Prostate gland (tissue), 2 donors: Measurements from ENCODE around the gene PTPN23. TPM values are rescaled to one million over a fixed set of nuclear protein-coding genes. Genes with fewer than 3 reads are reported as not detected.

Experiments
- DNase-seq: peaks from one replicate; pipeline ENCODE4 v3.0.0-alpha.2; 2019; ENCODE audit warnings: low spot score
- H3K27ac ChIP-seq, 2 donors: fragments of 200-600 bp; sonication (generic); 2 replicates each; pipeline ENCODE4 v1.5.1; 2017 to 2019
- H3K27me3 ChIP-seq: fragments of 200-600 bp; sonication (generic); replicated peaks from 2 replicates; pipeline ENCODE4 v1.5.1; 2019; ENCODE audit not compliant: insufficient read depth
- H3K36me3 ChIP-seq, 2 donors: fragments of 200-600 bp; sonication (generic); 1 replicate in 1 of 2; 2 replicates in 1 of 2; pipeline versions ENCODE4 v1.5.1 to v1.8.1; 2017 to 2019
- H3K4me1 ChIP-seq: fragments of 200-600 bp; sonication (generic); replicated peaks from 2 replicates; pipeline ENCODE4 v1.5.1; 2019
- H3K4me3 ChIP-seq, 2 donors: fragments of 200-600 bp; sonication (generic); 2 replicates each; pipeline ENCODE4 v1.5.1; 2017 to 2019
- H3K9me3 ChIP-seq: fragments of 200-600 bp; sonication (generic); 2 replicates; pipeline ENCODE4 v1.5.1; 2017
- CTCF ChIP-seq, 4 experiments: fragments of 200-600 bp in 2 of 4; fragments of 450-650 bp in 2 of 4; sonication (generic) in 2 of 4; IDR thresholded peaks; 1 replicate in 3 of 4; 2 replicates in 1 of 4; pipeline ENCODE4 v1.5.1; 2016 to 2019; ENCODE audit warnings: antibody characterized with exemption in 4 of 4, mild to moderate bottlenecking in 2 of 4, moderate library complexity in 2 of 4
- POLR2A ChIP-seq: fragments of 450-650 bp; IDR thresholded peaks from one replicate; pipeline ENCODE4 v1.6.1; 2016; ENCODE audit warnings: antibody characterized with exemption, mild to moderate bottlenecking
- POLR2AphosphoS5 ChIP-seq: sonication (generic); formaldehyde crosslinking; IDR thresholded peaks from one replicate; pipeline ENCODE4 v1.6.1; 2017; ENCODE audit warnings: antibody characterized with exemption
- WGBS: methylation state at CpG from one replicate; pipeline ENCODE4 v1.1.5; 2018; 5-methylcytosine and 5-hydroxymethylcytosine counted together
- intact Hi-C: fragments of 100-400 bp; cut with DNase I; formaldehyde crosslinking; loops from one replicate; pipeline ENCODE4 v1.14.2; 2022
- total RNA-seq, 2 donors: library from RNA; depleted of rRNA; stranded (reverse); fragments of >200 nt; gene quantifications; one replicate each; pipeline ENCODE4 v1.1.0, GENCODE V29; 2016

PTPN23 gene
- total RNA-seq, 2 donors from 2014 or later: 31.7 to 47.4 TPM

DNA sequence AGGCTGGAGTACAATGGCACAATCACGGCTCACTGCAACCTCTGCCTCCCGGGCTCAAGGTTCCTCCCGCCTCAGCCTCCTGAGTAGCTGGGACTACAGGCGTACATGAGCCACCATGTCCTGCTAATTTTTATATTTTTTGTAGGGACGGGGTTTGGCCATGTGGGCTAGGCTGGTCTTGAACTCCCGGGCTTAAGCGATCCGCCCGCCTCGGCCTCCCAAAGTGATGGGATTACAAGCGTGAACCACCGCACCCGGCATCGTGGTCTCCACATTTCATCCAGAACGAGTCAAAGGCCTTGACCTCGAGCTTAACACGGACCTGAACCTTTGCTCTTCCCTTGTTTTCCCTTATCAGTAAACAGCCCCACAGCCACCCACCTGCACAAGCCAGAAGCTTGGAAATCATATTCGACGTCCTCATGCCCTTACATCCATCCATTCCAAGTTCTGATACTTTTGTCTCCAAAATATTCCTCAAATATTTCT lies 1.4 kb upstream of the PTPN23 start:
- Histone ChIP-seq H3K4me1 (peaks cover 5% of the 10 kb centered on the region), H3K27ac (peak overlapping the region; percentile 93 to 94), H3K9me3 (no peaks in the 10 kb centered on the region), H3K27me3 (no peaks in the 10 kb centered on the region), H3K36me3 (no peaks in the 10 kb centered on the region), H3K4me3 (peak overlapping the region in 1 of 2 donors; percentile 98)
- intact Hi-C loops: no loop called here
- TF ChIP-seq POLR2AphosphoS5: no peak
- TF ChIP-seq CTCF (IDR thresholded peaks at IDR 0.05): no peak
- 89% methylated on average over 19 of the region's 19 CpGs for WGBS
- DNase-seq: no peak

GRCh38 chr3:47380026-47380600 lies 708 bp upstream of the PTPN23 start:
- Histone ChIP-seq H3K36me3 (no peaks in the 10 kb centered on the region), H3K4me3 (peak overlapping the region; percentile 94 to 98), H3K27me3 (no peaks in the 10 kb centered on the region), H3K4me1 (peaks cover 5% of the 10 kb centered on the region), H3K9me3 (no peaks in the 10 kb centered on the region), H3K27ac (peak overlapping the region; percentile 93 to 94)
- TF ChIP-seq POLR2A: no peak
- no peak for TF ChIP-seq POLR2AphosphoS5
- TF ChIP-seq CTCF (IDR thresholded peaks at IDR 0.05): no peak
- 10% methylated on average over 23 of the region's 23 CpGs for WGBS
- DNase-seq: no peak
- intact Hi-C loops: no loop called here

- intact Hi-C loops: no loop called here
- peak overlapping the region; percentile 94 to 98 for H3K4me3 ChIP-seq
- peaks cover 5% of the 10 kb centered on the region for H3K4me1 ChIP-seq
- 4% methylated on average over 44 of the region's 44 CpGs for WGBS
- TF ChIP-seq POLR2A (peak; percentile 15), POLR2AphosphoS5 (peak; percentile 17), CTCF (IDR thresholded peaks at IDR 0.05) (no peak)
- peak overlapping the region; percentile 93 to 94 for H3K27ac ChIP-seq
- H3K9me3 ChIP-seq: no peaks in the 10 kb centered on the region
- peak; percentile 67 for DNase-seq
- H3K36me3 ChIP-seq: no peaks in the 10 kb centered on the region
- no peaks in the 10 kb centered on the region for H3K27me3 ChIP-seq
Measured at GRCh38 chr3:47381317-47382157, 716 bp downstream of the PTPN23 start.

DNA sequence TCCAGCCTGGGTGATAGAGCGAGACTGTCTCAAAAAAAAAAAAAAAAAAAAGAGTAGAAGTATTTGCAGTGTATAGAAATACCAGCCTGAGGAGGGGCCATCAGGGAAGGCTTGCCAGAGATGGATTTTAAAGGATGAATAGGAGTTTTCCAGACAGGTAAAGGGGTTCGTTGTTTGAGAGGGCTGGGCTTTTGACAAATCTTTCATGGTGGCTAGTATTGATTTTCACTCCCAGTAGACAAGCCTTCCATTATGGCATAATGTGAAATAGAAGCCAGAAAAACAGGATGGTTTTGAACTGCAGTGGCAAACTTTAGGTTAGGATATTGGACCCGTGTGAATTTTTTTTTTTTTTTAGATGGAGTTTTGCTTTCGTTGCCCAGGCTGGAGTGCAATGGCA lies 3.6 kb downstream of the PTPN23 start:
- H3K4me3 ChIP-seq: no peak overlapping the region
- WGBS: 84% methylated on average over 4 of the region's 4 CpGs
- intact Hi-C loops: no loop called here
- peaks cover 5% of the 10 kb centered on the region for H3K4me1 ChIP-seq
- TF ChIP-seq CTCF (IDR thresholded peaks at IDR 0.05) (no peak), POLR2A (no peak), POLR2AphosphoS5 (no peak)
- no peaks in the 10 kb centered on the region for H3K27me3 ChIP-seq
- H3K9me3 ChIP-seq: no peaks in the 10 kb centered on the region
- H3K36me3 ChIP-seq: no peaks in the 10 kb centered on the region
- H3K27ac ChIP-seq: no peak overlapping the region
- no peak for DNase-seq
